ENCODE measurements around the gene IDI2. TPM values are rescaled to one million over a fixed set of nuclear protein-coding genes. Genes with fewer than 3 reads are reported as not detected.

Gene IDI2
- total and polyA plus RNA-seq, 2 of the 13 experiments (the other 11 are each of a cell fraction or from before 2014, with no cell fraction given): not detected

DNA sequence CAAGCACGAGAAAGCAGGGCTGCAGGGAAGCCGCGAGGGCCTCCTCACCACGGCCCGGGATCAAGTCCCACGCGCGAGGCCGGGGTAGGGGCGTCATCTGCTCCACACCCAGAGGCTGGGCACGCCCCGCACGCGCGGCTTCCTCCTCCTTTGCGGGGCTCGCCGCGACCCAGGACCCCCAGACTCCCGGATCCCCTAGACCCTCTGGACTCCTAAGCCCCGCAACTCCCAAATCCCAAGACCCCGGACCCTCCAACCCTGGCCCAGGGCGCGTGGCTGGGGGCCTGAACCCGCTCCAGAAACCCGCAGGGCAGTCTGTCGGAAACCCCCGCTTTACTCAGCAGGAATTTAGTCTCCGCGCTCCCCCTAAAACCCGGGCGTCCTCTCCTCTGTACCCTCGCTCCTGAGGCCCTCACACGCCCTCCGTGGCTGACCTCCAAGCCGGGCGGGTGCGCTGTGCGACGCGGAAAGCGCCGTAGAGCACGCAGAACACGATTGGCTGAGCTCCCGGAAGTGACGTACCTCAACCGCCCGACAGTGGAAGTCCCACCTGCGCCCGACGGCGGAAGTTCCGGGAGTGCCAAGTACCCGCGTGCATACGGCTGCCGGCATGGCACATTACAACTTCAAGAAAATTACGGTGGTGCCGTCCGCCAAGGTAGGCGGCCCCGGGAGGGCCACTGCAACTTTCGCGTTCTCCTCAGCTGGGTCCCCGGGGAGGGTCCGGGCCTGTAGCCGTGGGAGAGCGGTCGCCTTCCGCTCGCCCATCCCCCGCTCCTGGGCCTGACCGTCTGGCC is 37.6 kb downstream of the IDI2 start, which contains the start of gene GTPBP4 (continued):
- TF ChIP-seq SAP130 (CRISPR knock-in tag; IDR thresholded peaks at IDR 0.05; ENCODE audit: low read depth) (peak; percentile 97), ZNF678 (CRISPR knock-in tag; IDR thresholded peaks at IDR 0.05) (no peak), SP5 (CRISPR knock-in tag; IDR thresholded peaks at IDR 0.05; ENCODE audit: borderline replicate concordance, low read depth) (no peak), PLRG1 (conservative IDR thresholded peaks at IDR 0.05) (no peak), PRPF4 (IDR thresholded peaks at IDR 0.05; ENCODE audit: low read depth, low read length, poor library complexity, severe bottlenecking) (peak; percentile 97), NFIB (CRISPR knock-in tag; IDR thresholded peaks at IDR 0.05; ENCODE audit: borderline replicate concordance) (no peak), TOPORS (CRISPR knock-in tag; IDR thresholded peaks at IDR 0.05) (no peak), ZNF780A (CRISPR knock-in tag; IDR thresholded peaks at IDR 0.05) (no peak), ARNTL (CRISPR knock-in tag; IDR thresholded peaks at IDR 0.05) (no peak), ZNF549 (CRISPR knock-in tag; IDR thresholded peaks at IDR 0.05) (no peak), GFI1 (CRISPR knock-in tag; IDR thresholded peaks at IDR 0.05; ENCODE audit: borderline replicate concordance) (no peak; the same call in 1 of the 2 replicates), ZBTB38 (CRISPR knock-in tag; IDR thresholded peaks at IDR 0.05) (peak; percentile 71; the same call in 1 of the 2 replicates), ISX (CRISPR knock-in tag; conservative IDR thresholded peaks at IDR 0.05) (no peak), ZNF143 (CRISPR knock-in tag; IDR thresholded peaks at IDR 0.05) (peak; percentile 59; the same call in 1 of the 2 replicates), PHF21A (CRISPR knock-in tag; IDR thresholded peaks at IDR 0.05) (no peak), PAX8 (CRISPR knock-in tag; IDR thresholded peaks at IDR 0.05; ENCODE audit: borderline replicate concordance) (no peak), ZZZ3 (CRISPR knock-in tag; IDR thresholded peaks at IDR 0.05; ENCODE audit: borderline replicate concordance) (peak; percentile 43; the same call in 1 of the 2 replicates), GABPB1 (CRISPR knock-in tag; IDR thresholded peaks at IDR 0.05) (peak; percentile 99), POGZ (CRISPR knock-in tag; IDR thresholded peaks at IDR 0.05) (peak; percentile 89), ZNF431 (CRISPR knock-in tag; IDR thresholded peaks at IDR 0.05; ENCODE audit: borderline replicate concordance, low read depth) (no peak), ZNF614 (CRISPR knock-in tag; IDR thresholded peaks at IDR 0.05; ENCODE audit: borderline replicate concordance) (no peak), ZNF746 (CRISPR knock-in tag; IDR thresholded peaks at IDR 0.05) (peak; percentile 74)
- TF ChIP-seq, protein P1, sequence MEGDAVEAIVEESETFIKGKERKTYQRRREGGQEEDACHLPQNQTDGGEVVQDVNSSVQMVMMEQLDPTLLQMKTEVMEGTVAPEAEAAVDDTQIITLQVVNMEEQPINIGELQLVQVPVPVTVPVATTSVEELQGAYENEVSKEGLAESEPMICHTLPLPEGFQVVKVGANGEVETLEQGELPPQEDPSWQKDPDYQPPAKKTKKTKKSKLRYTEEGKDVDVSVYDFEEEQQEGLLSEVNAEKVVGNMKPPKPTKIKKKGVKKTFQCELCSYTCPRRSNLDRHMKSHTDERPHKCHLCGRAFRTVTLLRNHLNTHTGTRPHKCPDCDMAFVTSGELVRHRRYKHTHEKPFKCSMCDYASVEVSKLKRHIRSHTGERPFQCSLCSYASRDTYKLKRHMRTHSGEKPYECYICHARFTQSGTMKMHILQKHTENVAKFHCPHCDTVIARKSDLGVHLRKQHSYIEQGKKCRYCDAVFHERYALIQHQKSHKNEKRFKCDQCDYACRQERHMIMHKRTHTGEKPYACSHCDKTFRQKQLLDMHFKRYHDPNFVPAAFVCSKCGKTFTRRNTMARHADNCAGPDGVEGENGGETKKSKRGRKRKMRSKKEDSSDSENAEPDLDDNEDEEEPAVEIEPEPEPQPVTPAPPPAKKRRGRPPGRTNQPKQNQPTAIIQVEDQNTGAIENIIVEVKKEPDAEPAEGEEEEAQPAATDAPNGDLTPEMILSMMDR (CRISPR knock-in tag; IDR thresholded peaks at IDR 0.05): peak; percentile 97
- TF ChIP-seq, protein P2, sequence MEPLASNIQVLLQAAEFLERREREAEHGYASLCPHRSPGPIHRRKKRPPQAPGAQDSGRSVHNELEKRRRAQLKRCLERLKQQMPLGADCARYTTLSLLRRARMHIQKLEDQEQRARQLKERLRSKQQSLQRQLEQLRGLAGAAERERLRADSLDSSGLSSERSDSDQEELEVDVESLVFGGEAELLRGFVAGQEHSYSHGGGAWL (CRISPR knock-in tag; IDR thresholded peaks at IDR 0.05): peak; percentile 91; the same call in 1 of the 2 replicates
- TF ChIP-seq, protein P3, sequence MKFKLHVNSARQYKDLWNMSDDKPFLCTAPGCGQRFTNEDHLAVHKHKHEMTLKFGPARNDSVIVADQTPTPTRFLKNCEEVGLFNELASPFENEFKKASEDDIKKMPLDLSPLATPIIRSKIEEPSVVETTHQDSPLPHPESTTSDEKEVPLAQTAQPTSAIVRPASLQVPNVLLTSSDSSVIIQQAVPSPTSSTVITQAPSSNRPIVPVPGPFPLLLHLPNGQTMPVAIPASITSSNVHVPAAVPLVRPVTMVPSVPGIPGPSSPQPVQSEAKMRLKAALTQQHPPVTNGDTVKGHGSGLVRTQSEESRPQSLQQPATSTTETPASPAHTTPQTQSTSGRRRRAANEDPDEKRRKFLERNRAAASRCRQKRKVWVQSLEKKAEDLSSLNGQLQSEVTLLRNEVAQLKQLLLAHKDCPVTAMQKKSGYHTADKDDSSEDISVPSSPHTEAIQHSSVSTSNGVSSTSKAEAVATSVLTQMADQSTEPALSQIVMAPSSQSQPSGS (CRISPR knock-in tag; IDR thresholded peaks at IDR 0.05): peak; percentile 61; the same call in 1 of the 2 replicates
